KBM-7 (cell line): ENCODE results near the gene DNMBP.

Experiments used
- DNase-seq: peaks from one replicate; pipeline ENCODE4 v3.0.0-alpha.2; 2015
- in situ Hi-C: fragments of 300-500 bp; cut with MboI; formaldehyde crosslinking; loops from 2 replicates; pipeline ENCODE4 v1.14.3; 2020; ENCODE audit warnings: low sequenced_read_pairs, low pct_unique_long_range_greater_than_20kb, mixed read lengths

The DNMBP gene

DNA sequence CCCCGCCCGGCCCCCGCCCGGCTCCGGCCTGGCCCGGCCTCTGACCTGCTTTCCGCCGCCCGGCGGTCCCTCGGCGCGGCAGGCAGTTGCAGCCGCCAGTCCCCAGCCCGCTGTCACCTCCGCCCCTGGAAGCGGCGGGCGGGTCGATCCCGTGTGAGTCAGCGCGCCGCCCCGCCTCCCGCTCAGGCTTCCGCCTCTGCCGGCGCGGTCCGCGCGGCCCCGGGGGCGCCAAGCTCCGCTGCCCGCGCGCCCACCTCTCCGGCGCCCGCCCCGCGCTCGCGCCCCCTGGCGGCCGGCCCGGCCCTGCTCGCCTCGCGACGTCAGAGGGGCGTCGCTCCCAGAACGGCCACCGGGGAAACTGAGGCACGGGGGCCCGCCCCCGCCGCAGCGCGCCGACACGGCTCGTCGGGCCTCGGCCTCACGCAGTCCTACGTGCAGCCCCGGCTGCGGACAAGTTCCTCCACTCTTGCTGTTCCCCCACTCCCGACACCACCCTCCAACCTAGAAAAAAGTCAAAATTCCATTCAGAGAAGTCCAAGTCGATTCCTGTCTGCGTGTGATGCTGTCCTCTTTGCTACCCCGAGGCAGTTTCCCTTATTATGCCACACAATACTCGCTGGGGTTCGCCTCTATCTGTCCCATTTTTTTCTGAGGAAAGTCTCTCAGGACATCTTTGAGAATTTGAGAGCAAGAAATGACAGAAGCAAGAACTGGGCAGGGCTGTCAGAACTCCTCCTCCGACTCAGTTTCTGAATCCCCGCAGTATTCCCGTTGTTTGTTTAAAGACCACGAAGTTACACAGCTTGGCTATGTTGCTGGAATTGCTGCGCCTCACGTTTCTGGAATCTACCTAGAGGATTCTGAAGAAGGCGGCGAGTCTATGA lies at the start of gene DNMBP:
Gene DNMBP, minus strand, starts transcription at position 155 of the 884 bp plus-strand sequence. CDS start 37,823 bp downstream, outside the sequence.
- peak; percentile 78 for DNase-seq

GRCh38 chr10:100057948-100058347 lies 48.2 kb upstream of the DNMBP start:
- in situ Hi-C loops = no loop called here
- no peak for DNase-seq

More for the DNA sequence above, at the start of gene DNMBP:
- in situ Hi-C loops = no loop called here

DNA sequence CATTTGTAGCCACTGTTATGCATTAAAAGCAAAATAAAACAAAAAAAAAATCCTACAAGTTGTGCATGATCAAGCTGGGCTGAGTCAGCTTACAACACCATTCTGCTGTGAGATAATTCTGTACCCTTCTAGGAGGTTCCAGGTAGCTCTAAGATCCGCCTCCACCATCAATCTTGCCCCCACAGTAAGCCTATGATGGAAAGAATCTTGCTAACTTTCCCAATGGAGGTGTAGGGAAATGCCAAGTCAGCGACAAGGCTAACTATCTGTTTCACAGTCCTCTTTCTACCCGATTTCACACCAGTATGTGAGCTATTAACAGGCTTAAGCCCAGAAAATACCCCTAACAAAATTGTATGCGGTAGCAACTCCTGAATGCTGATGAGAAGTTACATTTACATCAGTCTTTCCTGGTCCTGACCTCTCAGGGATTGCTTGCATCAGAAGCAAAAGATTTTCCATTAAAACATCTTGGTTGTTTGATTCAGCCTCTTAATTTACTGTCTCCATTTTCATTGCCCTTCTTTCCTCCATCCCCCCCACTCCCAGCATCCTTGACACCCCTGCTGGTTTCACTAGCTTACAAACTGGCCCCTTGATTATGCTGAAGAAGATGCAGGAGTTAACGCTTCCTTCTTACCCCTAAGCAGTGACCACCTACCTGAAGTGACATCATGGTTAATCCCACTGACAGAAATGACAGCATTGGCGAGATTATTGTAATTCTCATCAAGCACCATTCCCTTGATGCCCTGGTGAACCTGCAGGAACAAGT lies 44.1 kb upstream of the DNMBP start:
- in situ Hi-C loops = no loop called here
- DNase-seq = no peak

DNA sequence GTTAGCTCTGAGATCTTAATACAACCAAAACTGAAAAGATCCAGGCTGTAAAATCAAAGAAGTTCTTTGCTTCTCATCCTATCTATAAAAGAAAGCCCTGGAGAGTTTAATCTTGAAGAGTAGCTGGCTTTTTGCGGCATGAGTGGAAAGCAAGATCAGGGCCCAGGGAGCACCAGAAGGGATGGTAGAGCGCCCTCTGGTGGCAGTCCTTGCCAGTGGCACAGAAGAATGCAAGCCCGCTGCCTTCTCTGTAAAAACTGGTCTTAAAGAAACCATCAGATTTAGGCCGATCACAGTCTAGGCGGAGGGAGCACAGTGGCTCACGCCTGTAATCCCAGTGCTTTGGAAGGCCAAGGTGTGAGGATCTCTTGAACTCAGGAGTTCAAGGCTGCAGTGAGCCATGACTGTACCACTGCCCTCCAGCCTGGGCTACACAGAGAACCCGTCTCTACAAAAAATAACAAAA lies 36.3 kb upstream of the DNMBP start:
- in situ Hi-C loops = loop anchor here (25.0 kb wide), 1 partner anchor 184 kb away; no protein-coding TSS in a partner anchor
- peak; percentile 83 for DNase-seq

GRCh38 chr10:100045592-100045991 lies 35.8 kb upstream of the DNMBP start:
- in situ Hi-C loops = loop anchor here (25.0 kb wide), 1 partner anchor 183 kb away; no protein-coding TSS in a partner anchor
- no peak for DNase-seq

- in situ Hi-C loops = loop anchor here (25.0 kb wide), 1 partner anchor 181 kb away; no protein-coding TSS in a partner anchor
- peak; percentile 46 for DNase-seq
Observed at GRCh38 chr10:100043796-100044195, 34.0 kb upstream of the DNMBP start.

DNA sequence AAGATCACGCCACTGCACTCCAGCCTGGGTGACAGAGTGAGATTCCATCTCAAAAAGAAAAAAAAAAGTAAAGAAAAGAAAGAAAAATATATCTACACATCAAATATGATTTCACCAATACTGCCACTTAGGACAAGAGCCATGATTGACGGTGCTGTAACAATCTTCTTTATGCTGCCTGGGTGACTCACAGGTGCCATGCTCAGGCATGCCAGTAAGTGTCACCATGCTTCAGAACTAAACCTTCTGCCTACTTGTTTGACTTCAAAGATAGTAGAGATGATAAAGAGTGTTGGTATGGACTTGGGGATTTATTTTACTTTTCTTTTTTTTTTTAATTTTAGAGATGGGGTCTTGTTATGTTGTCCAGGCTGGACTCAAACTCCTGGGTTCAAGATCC lies 33.6 kb upstream of the DNMBP start:
- DNase-seq = peak; percentile 10
- in situ Hi-C loops = loop anchor here (25.0 kb wide), 1 partner anchor 181 kb away; no protein-coding TSS in a partner anchor

DNA sequence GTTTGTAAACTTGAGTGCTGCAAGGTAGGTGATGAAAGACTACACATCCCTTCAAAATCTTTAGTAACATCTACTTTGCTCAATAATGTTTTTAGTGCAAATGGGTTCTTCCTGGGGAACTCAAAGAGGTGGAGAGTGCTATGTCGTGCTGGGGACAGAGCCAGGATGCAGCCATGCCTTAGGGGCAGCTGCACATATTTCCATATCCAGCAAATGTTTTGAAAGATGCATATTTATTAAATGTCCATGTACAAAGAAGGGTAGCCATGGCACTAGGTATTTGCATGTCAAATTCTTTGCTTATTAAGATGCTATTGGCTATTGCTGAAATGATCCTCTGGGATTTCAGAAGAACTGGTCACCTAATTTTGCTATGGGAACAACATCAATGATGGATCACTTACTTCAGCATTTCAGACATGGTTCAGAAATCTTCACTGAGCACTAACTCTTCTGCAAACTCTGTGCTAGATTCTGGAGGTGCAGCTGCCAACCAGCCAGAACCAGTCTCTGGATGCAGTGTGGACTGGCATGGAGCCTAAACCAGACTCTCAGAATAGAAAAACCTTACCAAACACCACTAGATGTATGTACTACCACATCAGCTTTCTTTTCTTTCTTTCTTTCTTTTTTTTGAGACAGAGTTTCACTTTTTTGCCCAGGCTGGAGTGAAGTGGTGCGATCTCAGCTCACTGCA lies 31.7 kb upstream of the DNMBP start:
- no peak for DNase-seq
- in situ Hi-C loops = loop anchor here (25.0 kb wide), 1 partner anchor 179 kb away; no protein-coding TSS in a partner anchor

DNA sequence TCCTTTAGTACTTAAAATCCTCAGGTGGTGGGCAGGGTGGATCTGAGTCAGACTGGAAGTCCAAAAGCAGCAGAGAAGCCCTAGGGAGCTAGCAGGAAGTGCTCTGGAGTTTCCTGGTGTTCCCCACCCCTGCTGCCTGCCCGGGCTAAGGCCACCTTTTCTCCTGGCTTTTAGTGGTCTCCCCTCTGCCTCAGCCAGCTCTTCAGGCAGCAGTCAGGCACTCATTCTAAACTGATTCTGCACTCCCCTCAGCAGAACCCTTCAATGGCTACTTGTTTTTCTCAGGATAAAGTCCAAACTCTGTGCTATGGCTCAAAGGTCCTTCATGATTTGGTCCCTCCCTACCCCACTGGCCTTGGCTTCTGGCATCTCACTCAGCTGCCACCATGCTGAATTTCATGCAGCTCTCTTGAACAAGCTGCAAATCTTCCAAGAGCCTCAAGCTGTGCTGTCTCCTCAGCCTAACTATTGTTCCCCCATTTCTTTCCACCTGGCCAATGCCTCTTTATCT lies 28.9 kb upstream of the DNMBP start:
- in situ Hi-C loops = loop anchor here (25.0 kb wide), 1 partner anchor 176 kb away; no protein-coding TSS in a partner anchor

DNA sequence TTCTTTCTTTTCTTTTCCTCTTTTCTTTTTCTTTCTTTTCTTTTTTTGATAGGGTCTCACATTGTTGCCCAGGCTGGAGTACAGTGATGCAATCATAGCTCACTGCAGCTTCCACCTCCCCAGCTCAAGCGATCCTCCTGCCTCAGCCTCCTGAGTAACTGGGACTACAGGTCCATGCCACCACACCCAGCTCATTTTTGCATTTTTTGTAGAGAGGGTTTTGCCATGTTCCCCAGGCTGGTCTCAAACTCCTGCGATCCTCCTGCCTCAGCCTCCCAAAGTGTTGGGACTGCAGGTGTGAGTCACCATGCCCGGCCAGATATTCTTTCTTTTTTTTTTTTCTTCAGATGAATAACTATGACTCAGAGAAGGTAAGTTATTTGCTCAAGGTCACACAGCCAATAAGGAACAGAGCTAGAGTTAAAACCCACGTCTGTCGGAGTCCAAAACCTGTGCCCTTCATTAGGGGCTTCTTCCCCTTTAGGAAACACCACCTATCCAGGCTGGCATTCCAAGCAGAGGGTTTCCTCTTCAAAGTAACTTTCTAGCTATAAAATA lies 28.1 kb upstream of the DNMBP start:
- no peak for DNase-seq
- in situ Hi-C loops = loop anchor here (25.0 kb wide), 1 partner anchor 176 kb away; no protein-coding TSS in a partner anchor

More for the DNA sequence above, 28.9 kb upstream of the DNMBP start:
- DNase-seq = no peak

- DNase-seq = no peak
- in situ Hi-C loops = loop anchor here (25.0 kb wide), 1 partner anchor 175 kb away; no protein-coding TSS in a partner anchor
Observed at GRCh38 chr10:100036850-100037249, 27.1 kb upstream of the DNMBP start.

DNA sequence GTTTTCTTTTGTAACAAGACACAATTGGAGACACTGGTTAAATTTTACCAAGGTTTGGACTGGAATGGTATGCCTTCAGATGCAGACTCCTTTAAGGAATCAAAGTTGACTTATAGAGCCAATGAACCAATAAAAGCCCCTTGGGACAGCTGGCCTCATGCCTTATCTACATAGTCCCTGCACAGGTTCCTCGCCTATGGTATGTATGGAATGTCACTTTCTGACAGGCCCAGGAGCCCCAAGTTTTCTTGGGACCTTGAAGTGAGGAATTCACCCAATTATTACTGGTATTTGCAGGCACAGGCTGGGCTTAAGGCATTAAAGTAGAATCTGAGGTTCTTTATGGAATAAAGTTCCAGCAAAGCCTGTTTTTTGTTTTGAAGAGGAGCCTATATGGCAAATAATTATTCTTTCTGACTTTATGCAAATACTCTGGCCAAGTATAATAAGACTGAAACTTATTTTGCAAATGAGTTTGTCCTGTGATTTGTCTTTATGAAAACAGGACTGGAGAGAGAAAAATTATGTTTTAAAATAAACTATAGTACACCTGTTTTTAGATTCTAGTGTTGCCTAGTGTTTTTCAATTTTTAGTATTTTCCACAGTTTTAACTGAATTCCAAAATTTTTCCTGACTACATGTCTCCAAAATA lies 24.1 kb upstream of the DNMBP start:
- in situ Hi-C loops = loop anchor here (25.0 kb wide), 1 partner anchor 172 kb away; no protein-coding TSS in a partner anchor
- no peak for DNase-seq

DNA sequence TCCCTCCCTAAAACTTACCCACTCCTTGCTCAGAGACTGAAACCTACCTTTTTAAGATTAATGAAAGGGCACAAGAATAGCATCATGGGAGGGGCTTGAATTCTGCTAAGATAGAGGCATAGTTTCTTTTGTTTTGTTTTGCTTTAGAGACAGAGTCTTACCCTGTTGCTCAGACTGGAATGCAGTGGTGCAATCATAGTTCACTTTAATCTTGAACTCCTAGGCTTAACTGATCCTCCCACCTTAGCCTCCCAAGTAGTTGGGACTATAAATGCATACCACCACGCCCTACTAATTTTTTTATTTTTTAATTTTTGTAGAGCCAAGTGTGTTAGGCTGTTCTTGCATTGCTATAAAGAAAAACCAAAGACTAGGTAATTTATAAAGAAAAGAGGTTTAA lies 17.7 kb upstream of the DNMBP start:
- in situ Hi-C loops = loop anchor here (25.0 kb wide), 1 partner anchor 165 kb away; no protein-coding TSS in a partner anchor
- DNase-seq = no peak

DNA sequence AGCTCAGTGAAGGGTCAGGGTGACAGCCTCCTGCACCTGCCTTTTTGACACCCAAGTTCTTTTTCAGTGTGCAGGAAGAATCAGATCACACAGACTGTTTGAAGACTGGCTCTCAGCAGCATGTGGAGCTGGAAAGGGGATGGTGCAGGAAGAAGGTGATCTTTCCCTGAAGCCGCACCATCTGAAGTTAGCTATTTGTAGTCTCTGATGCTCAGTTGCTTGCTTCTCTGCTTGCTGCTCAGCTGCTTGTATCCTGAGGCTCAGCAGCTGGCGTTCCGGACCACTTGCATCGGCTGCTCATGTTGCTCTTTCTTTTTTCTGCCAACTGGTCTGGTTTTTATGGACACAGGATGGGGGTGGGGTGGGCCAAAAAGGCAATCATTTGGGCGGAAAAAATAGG lies 15.8 kb upstream of the DNMBP start:
- in situ Hi-C loops = loop anchor here (25.0 kb wide), 1 partner anchor 163 kb away; no protein-coding TSS in a partner anchor
- no peak for DNase-seq

DNA sequence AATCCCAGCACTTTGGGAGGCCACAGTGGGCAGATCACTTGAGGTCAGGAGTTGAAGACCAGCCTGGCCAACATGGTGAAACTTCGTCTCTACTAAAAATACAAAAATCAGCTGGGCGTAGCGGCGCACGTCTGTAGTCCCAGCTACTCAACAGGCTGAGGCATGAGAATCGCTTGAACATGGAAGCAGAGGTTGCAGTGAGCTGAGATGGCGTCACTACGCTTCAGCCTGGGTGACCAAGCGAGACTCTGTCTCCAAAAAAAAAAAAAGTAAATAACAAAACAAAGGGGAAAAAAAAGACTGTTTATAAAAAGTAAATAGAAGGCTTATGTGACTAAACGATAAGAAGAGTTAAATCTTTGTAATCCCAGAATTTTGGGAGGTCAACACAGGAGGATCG lies 15.0 kb upstream of the DNMBP start:
- DNase-seq = no peak
- in situ Hi-C loops = loop anchor here (25.0 kb wide), 1 partner anchor 162 kb away; no protein-coding TSS in a partner anchor

DNA sequence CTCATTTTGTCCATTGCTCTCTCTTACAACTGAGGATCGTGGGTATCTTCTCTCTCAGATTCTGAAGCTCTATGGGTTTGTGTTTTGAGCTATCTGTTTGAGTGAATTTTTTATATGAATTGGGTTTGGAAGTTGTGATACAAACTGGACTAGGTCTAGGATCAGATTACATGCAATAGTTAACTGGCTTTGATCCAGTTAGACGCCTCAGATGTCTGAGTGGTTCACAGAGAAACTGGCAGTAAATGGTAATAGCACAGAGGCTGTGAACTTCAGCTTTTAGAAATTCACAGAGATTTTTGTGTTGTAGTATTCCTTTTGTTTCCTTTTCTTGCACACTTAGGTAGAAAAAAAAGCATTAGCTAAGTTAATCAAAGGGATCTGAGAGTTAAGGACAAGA lies 12.7 kb upstream of the DNMBP start:
- no peak for DNase-seq
- in situ Hi-C loops = no loop called here

- in situ Hi-C loops = no loop called here
- no peak for DNase-seq
Observed at GRCh38 chr10:100021322-100021721, 11.6 kb upstream of the DNMBP start.

- DNase-seq = no peak
- in situ Hi-C loops = no loop called here
Observed at GRCh38 chr10:100020886-100021253, 11.1 kb upstream of the DNMBP start.
